ENCODE results near the gene HEPACAM2.

HEPACAM2 gene

GRCh38 chr7:93202594-93203250 lies 23.5 kb downstream of the HEPACAM2 start:
- no peak for DNase-seq

DNA sequence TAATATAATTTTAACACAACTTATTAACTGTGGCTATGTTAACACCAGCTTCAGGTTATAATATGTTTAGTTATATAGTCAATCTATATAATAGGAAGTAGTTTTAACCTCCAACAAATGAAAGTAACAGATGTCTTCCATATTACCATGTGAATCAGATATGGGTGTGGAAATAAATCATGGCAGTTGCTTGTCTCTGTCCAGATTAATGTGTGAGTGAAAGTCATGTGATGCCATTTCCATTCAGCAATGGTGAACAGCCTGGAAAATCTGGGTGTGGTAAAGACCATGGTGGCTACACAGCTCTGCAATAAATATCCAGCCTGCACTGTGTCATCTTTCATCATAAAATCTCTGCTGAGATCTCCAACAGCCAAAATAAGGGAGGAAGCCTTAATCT lies 27.8 kb downstream of the HEPACAM2 start:
- no peak for DNase-seq

GRCh38 chr7:93196336-93196735 lies 29.9 kb downstream of the HEPACAM2 start:
- DNase-seq, result no peak

GRCh38 chr7:93194386-93194785 lies 31.9 kb downstream of the HEPACAM2 start:
- no peak for DNase-seq

GRCh38 chr7:93188870-93189634 lies 37.2 kb downstream of the HEPACAM2 start:
- DNase-seq, result no peak

GRCh38 chr7:93185303-93186027 lies 40.8 kb downstream of the HEPACAM2 start:
- no peak for DNase-seq

- no peak for DNase-seq
Observed at GRCh38 chr7:93179173-93179572, 47.1 kb downstream of the HEPACAM2 start.

DNA sequence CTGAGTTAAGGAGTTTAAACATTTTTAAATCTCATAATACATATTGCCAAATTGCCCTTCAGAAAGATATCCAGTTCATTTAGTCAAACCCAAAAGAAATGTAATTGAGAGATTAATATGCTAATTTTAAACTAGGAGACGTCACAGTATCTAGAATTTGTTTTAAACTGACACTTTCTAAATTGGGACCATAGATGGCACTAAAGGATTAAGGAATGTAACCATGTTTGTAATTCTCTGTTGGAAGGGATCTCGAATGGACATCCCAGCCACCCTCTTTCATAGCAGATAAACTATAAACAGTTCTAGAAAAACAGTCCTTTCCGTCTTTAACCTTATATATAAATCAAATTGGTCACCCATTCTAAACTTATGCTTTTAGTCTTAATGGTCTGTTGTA lies 48.1 kb downstream of the HEPACAM2 start:
- DNase-seq, result no peak

- no peak for DNase-seq
Observed at GRCh38 chr7:93176992-93177580, 49.2 kb downstream of the HEPACAM2 start.

DNA sequence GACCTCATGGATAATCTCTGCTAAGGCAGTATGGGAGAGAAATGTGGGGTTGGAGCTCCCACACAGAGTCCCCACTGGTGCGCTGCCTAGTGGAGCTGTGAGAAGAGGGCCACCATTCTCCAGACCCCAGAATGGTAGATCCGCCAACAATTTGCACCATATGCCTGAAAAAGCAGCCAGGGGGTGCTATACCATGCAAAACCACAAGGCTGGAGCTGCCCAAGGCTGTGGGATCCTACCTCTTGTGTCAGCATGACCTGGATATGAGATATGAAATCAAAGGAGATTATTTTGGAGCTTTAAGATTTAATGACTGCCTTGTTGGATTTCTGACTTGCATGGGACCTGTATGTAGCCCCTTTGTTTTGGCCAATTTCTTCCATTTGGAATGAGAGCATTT lies 51.0 kb downstream of the HEPACAM2 start:
- no peak for DNase-seq

DNA sequence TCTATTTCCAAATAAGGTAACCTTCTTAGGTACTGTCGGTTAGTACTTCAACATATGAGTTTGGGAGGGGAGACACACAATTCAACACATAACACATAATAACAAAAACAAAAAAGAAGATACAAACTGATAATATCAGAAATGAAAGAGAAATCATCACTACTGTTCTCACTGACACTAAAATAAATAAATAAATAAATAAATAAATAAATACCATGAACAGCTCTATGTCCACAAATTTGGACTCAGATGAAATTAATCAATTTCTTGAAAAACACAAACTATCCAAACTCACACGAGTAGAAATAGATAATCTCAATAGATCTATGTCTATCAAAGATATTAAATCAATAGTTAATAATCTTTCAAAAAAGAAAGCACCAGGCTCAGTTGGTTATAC lies 53.6 kb downstream of the HEPACAM2 start:
- DNase-seq, result no peak

- DNase-seq, result no peak
Observed at GRCh38 chr7:93171606-93172226, 54.6 kb downstream of the HEPACAM2 start.

DNA sequence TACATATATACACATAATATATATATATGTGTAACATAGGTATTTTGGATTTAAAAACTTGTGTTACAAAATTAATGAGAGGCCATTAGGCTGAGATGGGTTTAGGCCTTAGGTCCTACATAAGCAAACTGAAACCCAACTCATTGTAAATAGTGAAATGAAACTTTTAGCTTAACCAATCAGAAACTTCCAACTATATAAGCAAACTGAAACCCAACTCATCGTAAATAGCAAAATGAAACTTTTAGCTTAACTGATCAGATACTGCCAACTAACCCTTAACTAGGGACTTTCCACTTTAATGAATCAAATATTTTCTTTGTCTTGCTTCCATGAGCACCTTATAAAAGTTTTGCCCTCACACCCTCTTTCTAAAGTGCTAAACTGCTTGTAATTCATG lies 60.8 kb downstream of the HEPACAM2 start:
- DNase-seq, result no peak

GRCh38 chr7:93164766-93165165 lies 61.5 kb downstream of the HEPACAM2 start:
- DNase-seq, result no peak

DNA sequence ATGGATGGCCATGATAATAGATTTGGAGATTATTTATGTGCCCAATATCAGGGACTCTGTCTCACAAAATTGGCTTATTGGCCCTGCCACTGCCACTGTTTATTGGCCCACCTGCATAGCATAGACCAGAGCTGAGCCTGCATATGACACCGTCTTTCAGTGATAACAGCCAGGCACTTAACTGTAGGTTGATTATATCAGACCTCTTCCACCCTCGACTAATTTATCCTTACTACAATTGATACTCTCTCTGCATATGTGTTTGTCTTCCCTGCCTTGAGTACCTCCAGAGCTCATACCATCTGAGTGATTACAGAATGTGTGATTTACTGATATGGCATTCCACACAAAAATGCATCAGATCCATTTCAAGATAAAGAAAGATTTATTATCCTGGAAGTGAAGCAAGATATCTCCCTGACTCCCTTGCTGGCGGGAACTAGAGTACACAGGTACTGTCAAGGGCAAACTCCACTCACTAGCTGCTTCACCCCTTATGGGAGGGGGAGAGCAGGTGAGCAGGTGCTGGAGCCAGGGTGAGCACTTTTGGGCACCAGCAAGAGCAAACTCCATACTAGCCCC lies 65.0 kb downstream of the HEPACAM2 start:
- DNase-seq, result no peak

- no peak for DNase-seq
Observed at GRCh38 chr7:93160410-93160809, 65.9 kb downstream of the HEPACAM2 start.

GRCh38 chr7:93159490-93159889 lies 66.8 kb downstream of the HEPACAM2 start:
- DNase-seq, result no peak

GRCh38 chr7:93156884-93157283 lies 69.4 kb downstream of the HEPACAM2 start:
- DNase-seq, result no peak

DNA sequence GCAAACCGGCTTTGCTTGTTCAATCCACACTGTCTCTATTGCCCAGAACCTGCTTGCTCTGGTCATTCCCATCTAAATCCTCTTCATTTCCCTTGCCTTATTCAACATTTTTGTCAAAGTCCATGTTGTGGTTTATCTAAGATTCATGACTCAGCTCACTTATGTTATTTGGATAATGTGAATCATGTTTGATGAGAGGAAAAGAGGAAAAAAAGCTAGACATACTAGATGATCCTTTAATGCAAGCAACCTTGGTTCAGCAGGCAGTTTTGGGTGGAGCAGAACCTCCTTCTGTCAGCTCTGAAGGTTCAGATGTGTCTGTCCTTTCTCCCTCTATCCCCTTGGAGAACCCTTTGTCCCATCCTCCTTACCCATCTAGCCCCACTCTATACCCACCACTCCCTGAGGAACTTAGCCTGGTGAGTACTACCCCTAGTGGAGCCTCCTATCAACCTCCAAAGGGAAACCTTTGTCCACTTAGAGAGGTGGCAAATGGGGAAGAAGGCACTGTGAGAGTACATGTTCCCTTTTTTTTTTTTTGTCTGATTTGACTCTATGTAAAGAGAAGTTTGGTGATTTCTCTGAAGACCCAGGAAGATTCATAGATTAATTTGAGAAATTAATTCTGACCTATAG lies 76.0 kb downstream of the HEPACAM2 start:
- DNase-seq, result no peak

- DNase-seq, result no peak
Observed at GRCh38 chr7:93148727-93149126, 77.5 kb downstream of the HEPACAM2 start.

DNA sequence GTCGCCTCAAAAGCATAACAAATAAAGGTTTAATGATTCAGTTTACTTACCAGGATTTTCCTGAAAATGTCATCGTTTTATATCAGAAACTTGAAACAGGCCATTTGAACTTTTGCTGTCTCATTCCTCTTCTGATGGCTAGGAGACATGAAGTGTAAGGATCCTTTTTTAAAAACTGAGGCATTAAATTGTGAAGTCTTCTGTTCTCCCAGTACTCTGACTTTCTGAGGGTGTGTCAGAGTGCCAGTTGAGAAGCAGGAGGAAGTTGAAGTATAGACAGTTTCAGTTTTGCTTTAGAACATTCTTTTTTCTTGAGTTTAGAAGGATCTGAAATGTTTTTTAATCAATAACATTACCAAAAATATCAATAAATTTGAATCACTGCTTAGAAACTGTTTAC lies 78.1 kb downstream of the HEPACAM2 start, which contains the start of gene SAMD9L:
SAMD9L (minus strand) TSS at position 242 of the 400 bp plus-strand sequence. CDS start 12,414 bp downstream, outside the sequence.
- no peak for DNase-seq

DNA sequence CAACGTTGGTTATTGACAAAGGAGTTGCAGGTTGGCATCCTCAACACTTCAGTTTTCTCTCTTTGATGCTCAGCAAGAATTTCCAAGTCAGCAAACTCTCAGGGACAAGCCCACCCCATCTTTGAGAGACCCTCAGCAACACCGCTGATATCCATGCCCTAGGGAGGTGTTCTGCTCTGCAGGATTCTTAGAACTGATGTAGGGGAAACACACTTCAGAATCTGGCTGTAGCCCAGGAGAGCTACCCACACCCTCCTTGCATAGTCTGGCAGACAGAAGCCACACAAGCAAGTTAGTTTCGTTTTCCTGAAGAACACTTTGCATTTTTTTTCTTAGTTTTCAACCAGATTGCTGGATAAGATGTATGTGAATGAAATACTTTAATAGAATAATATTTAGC lies 78.9 kb downstream of the HEPACAM2 start:
- no peak for DNase-seq
